Right lobe of liver (tissue), 4 donors: ENCODE measurements around the gene GPC5.

Source experiments
- CTCF ChIP-seq, 4 donors: fragments of 200-600 bp in 3 of 4; fragments of 450-650 bp in 1 of 4; IDR thresholded peaks; one replicate each; pipeline versions ENCODE4 v1.5.1 to v1.8.0; 2016 to 2022; ENCODE audit warnings: antibody characterized with exemption in 4 of 4, mild to moderate bottlenecking in 2 of 4
- POLR2A ChIP-seq: fragments of 450-650 bp; IDR thresholded peaks from one replicate; pipeline ENCODE4 v1.6.1; 2017; ENCODE audit warnings: antibody characterized with exemption, mild to moderate bottlenecking
- donor health status: DM: no; HTN: no; CAD: no.
- donor health status: DM: no; HTN: no; CAD: no.
- donor health status: DM: no; HTN: yes; CAD: no.

DNA sequence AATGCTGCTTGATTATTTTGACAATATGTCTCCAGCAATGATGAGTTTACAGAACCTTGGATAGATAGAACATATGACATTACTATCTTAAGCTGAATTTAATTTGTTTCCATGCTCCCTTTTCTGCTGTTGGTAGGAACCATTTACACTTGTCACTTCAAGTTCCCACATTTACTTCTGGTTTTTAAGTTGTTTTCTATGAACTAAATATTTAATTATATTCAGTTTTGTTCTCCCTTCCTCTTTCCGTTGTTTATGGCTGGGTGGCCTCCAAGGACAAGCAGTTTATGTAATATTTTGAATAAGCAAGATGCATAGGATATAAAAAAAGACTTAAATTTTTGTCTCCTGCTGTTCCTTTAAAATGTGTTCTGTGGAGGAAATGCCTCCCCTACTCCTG is 860.6 kb downstream of the GPC5 start:
- no peak for TF ChIP-seq CTCF (IDR thresholded peaks at IDR 0.05)
- TF ChIP-seq POLR2A = no peak
